K562 (cell line): ENCODE measurements around the gene HIPK2. TPM values are rescaled to one million over a fixed set of nuclear protein-coding genes. Genes with fewer than 3 reads are reported as not detected.

Source experiments
- ATAC-seq: fragments of 200-7000 bp; cut with Tn5 transposase; 3 replicates; pipeline ENCODE4 v1.9.1; 2020; ENCODE audit warnings: moderate library complexity
- BruUV-seq: library from RNA; stranded (reverse); fragments of 400-500 nt; replicated peaks from 2 replicates; lab custom pipeline; 2021; lab: Mats Ljungman, UMichigan
- CTCF ChIA-PET: fragments of 300-600 bp; formaldehyde crosslinking; extraction: SDS; loops from one replicate; lab custom pipeline; 2021; ENCODE audit warnings: low intra/inter-chr PET ratio; lab: Yijun Ruan, JAX
- POLR2A ChIA-PET: fragments of 300-600, 350-650 bp; sonication (Branson Sonifier 250); formaldehyde crosslinking; extraction: SDS; loops from one replicate; lab custom pipeline; 2021; ENCODE audit warnings: antibody characterized with exemption, inconsistent platforms; lab: Yijun Ruan, JAX
- DNase-seq, 4 experiments: peaks; one replicate each; pipeline versions ENCODE4 v3.0.0 to v3.0.0-alpha.2; 2011 to 2018; ENCODE audit warnings: low spot score in 3 of 4, mixed read lengths in 3 of 4; ENCODE audit errors: extremely low read depth in 1 of 4
- FAIRE-seq: peaks from 2 replicates; lab custom pipeline; 2011; peaks lifted over from hg19 to GRCh38; lab: Jason Lieb, UNC
- H2AFZ ChIP-seq: 2 replicates; pipeline ENCODE4 v1.6.0; 2011; ENCODE audit warnings: low read depth, low read length, control low read depth, inconsistent platforms
- H3K27ac ChIP-seq: fragments of 200-600 bp; 3 replicates; pipeline ENCODE4 v1.8.0; 2011; ENCODE audit warnings: low read depth, mild to moderate bottlenecking, control low read depth, inconsistent platforms, low read length, moderate library complexity, mixed read lengths; ENCODE audit errors: extremely low read depth
- H3K27me3 ChIP-seq, 2 experiments: fragments of 300-600 bp in 1 of 2; 2 replicates in 1 of 2; 3 replicates in 1 of 2; pipeline versions ENCODE4 v1.6.0 to v1.8.0; 2011; ENCODE audit warnings: inconsistent platforms in 2 of 2, low read length in 2 of 2, mild to moderate bottlenecking in 1 of 2, mixed read lengths in 1 of 2, moderate library complexity in 1 of 2; ENCODE audit not compliant: control insufficient read depth in 2 of 2, insufficient read depth in 2 of 2
- H3K36me3 ChIP-seq: fragments of 300-600 bp; 3 replicates; pipeline ENCODE4 v1.8.0; 2011; ENCODE audit warnings: mild to moderate bottlenecking, low read length, inconsistent platforms; ENCODE audit not compliant: control insufficient read depth, insufficient read depth
- H3K4me1 ChIP-seq, 2 experiments: fragments of 200-600 bp in 1 of 2; replicated peaks in 1 of 2; 2 replicates in 1 of 2; 3 replicates in 1 of 2; pipeline versions ENCODE4 v1.5.1 to v1.8.0; 2011; ENCODE audit warnings: inconsistent platforms in 2 of 2, low read length in 2 of 2, mild to moderate bottlenecking in 1 of 2, mixed read lengths in 1 of 2, moderate library complexity in 1 of 2; ENCODE audit not compliant: control insufficient read depth in 2 of 2, insufficient read depth in 2 of 2
- H3K4me2 ChIP-seq: 2 replicates; pipeline ENCODE4 v1.6.1; 2011; ENCODE audit warnings: low read length, control low read depth, inconsistent platforms, mixed read lengths; ENCODE audit not compliant: insufficient read depth
- H3K4me3 ChIP-seq: fragments of 200-600 bp; sonication (generic), shearing (Covaris generic); 2 replicates; pipeline ENCODE4 v1.5.1; 2016; ENCODE audit warnings: control low read depth, inconsistent platforms
- H3K79me2 ChIP-seq: fragments of 200-600 bp; 3 replicates; pipeline ENCODE4 v1.8.0; 2011; ENCODE audit warnings: low read length, inconsistent platforms; ENCODE audit not compliant: control insufficient read depth, insufficient read depth
- H3K9ac ChIP-seq, 2 experiments: 2 replicates each; pipeline versions ENCODE4 v1.6.0 to v1.6.1; 2011; ENCODE audit warnings: low read depth in 2 of 2, low read length in 2 of 2, control low read depth in 1 of 2, inconsistent platforms in 1 of 2, mild to moderate bottlenecking in 1 of 2, mixed read lengths in 1 of 2; ENCODE audit not compliant: insufficient read depth in 1 of 2
- H3K9me1 ChIP-seq: one replicate; pipeline ENCODE4 v1.6.0; 2011; ENCODE audit warnings: inconsistent platforms, mild to moderate bottlenecking, low read length, moderate library complexity; ENCODE audit not compliant: control insufficient read depth, insufficient read depth
- H3K9me3 ChIP-seq: replicated peaks from 2 replicates; pipeline ENCODE4 v1.5.1; 2011; ENCODE audit warnings: low read depth, low read length, inconsistent platforms; ENCODE audit not compliant: control insufficient read depth, insufficient read depth
- H4K20me1 ChIP-seq: replicated peaks from 2 replicates; pipeline ENCODE4 v1.6.1; 2011; ENCODE audit warnings: low read length, inconsistent platforms, mixed read lengths; ENCODE audit not compliant: control insufficient read depth, insufficient read depth
- RBFOX2 ChIP-seq: fragments of 200-400 bp; formaldehyde crosslinking; IDR thresholded peaks from 2 replicates; pipeline ENCODE4 v1.6.1; 2017; ENCODE audit warnings: low read depth, mild to moderate bottlenecking, low read length, moderate library complexity
- SPI1 ChIP-seq: IDR thresholded peaks from 2 replicates; pipeline ENCODE4 v1.6.1; 2011; ENCODE audit warnings: low read depth, low read length, control low read depth, borderline replicate concordance
- ZNF311 ChIP-seq: fragments of 250-450 bp; sonication (Bioruptor Pico); IDR thresholded peaks from 2 replicates; pipeline ENCODE4 v1.4.0; 2020; ENCODE audit warnings: mild to moderate bottlenecking, moderate library complexity
- ZNF316 ChIP-seq: fragments of 450-650 bp; IDR thresholded peaks from 2 replicates; pipeline ENCODE4 v1.6.1; 2016
- ZSCAN32 ChIP-seq: fragments of 450-650 bp; formaldehyde crosslinking; IDR thresholded peaks from 2 replicates; pipeline ENCODE4 v1.4.0; 2020; ENCODE audit warnings: mild to moderate bottlenecking, moderate library complexity
- WGBS: fragments of 100-300 bp; shearing (Covaris generic); methylation state at CpG from one replicate; pipeline ENCODE4 v1.1.6; 2016; ENCODE audit warnings: low coverage, mixed read lengths; ENCODE audit not compliant: insufficient coverage; ENCODE audit errors: missing lambda C conversion rate; 5-methylcytosine and 5-hydroxymethylcytosine counted together
- in situ Hi-C: fragments of 300-500 bp; cut with MboI; formaldehyde crosslinking; loops from 4 replicates; pipeline ENCODE4 v1.15.0; 2018; ENCODE audit warnings: inconsistent platforms, mixed read lengths
- intact Hi-C: fragments of 100-400 bp; cut with micrococcal nuclease; formaldehyde crosslinking; loops from 2 replicates; pipeline ENCODE4 v1.14.2; 2022
- polyA plus RNA-seq, 8 experiments: library from polyadenylated mRNA; depleted of rRNA in 4 of 8; stranded (reverse) in 5 of 8; unstranded in 3 of 8; fragments of >200 nt; fragmentation: Nextera tagmentation in 2 of 8; fragmentation: Illumina TruSeq in 1 of 8; extraction: Ambion mirVana in 2 of 8; extraction: Trizol in 1 of 8; gene quantifications; 2 replicates each; pipeline versions ENCODE4 v1.2.1 to v1.2.3, GENCODE V29; 2011 to 2014; ENCODE audit warnings: inconsistent platforms in 1 of 8, missing spikeins in 1 of 8
- total RNA-seq, 7 experiments: library from RNA; depleted of rRNA in 6 of 7; stranded (reverse); fragments of >200 nt in 6 of 7; fragmentation: Illumina TruSeq in 2 of 7; extraction: Trizol in 2 of 7; gene quantifications; 2 replicates each; pipeline versions ENCODE4 v1.2.1 to v1.2.3, GENCODE V29; 2011 to 2021; ENCODE audit warnings: low replicate concordance in 1 of 7
- TF ChIP-seq, protein P1 (sequence below), 2 experiments: IDR thresholded peaks in 1 of 2; conservative IDR thresholded peaks in 1 of 2; 2 replicates each; pipeline ENCODE4 v1.6.1; 2016; ENCODE audit warnings: low read depth in 2 of 2, mild to moderate bottlenecking in 1 of 2, missing compliant biosample characterization in 1 of 2, missing genetic modification characterization in 1 of 2, moderate library complexity in 1 of 2
- TF ChIP-seq, protein P2 (sequence below): fragments of 450-650 bp; formaldehyde crosslinking; IDR thresholded peaks from 2 replicates; pipeline ENCODE4 v1.4.0; 2022; ENCODE audit warnings: mild to moderate bottlenecking, moderate library complexity
- TF ChIP-seq, protein P3 (sequence below): fragments of 450-650 bp; IDR thresholded peaks from 2 replicates; pipeline ENCODE4 v1.6.1; 2016; ENCODE audit warnings: missing biosample characterization, missing genetic modification characterization
- TF ChIP-seq, protein P4 (sequence below): sonication (generic); formaldehyde crosslinking; IDR thresholded peaks from 2 replicates; pipeline ENCODE4 v1.8.0; 2022; ENCODE audit warnings: mild to moderate bottlenecking, missing genetic modification reagents

HIPK2 gene
- total and polyA plus RNA-seq, 9 of the 15 experiments (the other 6 are each of a cell fraction or from before 2014, with no cell fraction given): 0.69 to 19.8 (median 5.1) TPM

DNA sequence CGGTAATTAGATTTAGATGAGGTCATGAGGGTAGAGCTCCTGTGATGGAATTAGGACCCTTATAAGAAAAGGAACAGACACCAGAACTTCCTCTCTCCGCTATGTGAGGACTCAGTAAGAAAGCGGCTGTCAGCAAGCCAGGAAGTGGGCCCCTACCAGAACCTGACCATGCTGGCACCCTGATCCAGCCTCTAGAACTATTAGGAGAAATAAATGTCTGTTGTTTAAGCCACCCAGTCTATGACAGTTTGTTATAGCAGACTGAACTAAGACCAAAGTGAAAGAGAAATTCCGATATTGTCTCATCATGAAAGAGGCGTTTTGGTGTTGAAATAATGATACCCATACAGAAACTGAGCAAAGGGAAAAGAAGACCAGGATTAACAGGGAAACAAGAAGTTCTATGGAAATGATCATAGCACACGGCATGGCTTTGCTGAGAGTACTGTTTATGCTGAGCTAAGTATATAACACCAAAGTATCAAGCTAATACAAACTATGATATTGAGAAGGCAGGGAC, 245.1 kb downstream of the HIPK2 start:
- Histone ChIP-seq H3K27ac (no peak overlapping the region), H3K9me3 (no peaks in the 10 kb centered on the region; the same call in 1 of the 2 replicates), H3K27me3 (peaks cover 52 to 56% of the 10 kb centered on the region in 2 experiments), H3K79me2 (no peaks in the 10 kb centered on the region), H3K4me3 (no peak overlapping the region), H3K9ac (no peak overlapping the region), H3K4me1 (no peaks in the 10 kb centered on the region), H3K4me2 (no peak overlapping the region), H3K9me1 (no peaks in the 10 kb centered on the region), H4K20me1 (no peaks in the 10 kb centered on the region), H2AFZ (no peak overlapping the region), H3K36me3 (no peaks in the 10 kb centered on the region)
- in situ Hi-C loops: no loop called here
- BruUV-seq: no TSS peak
- intact Hi-C loops: no loop called here
- TF ChIP-seq SPI1 (0 out of 2 replicates have a peak, but pooled peaks have one; percentile 20), ZNF311 (no peak), ZNF316 (0 out of 2 replicates have a peak, but pooled peaks have one; percentile 33)
- FAIRE-seq (no peak), ATAC-seq (no peak), DNase-seq (no peak)
- ChIA-PET POLR2A (no interaction called here), CTCF (no interaction called here)
- 0% methylated on average over 6 of the region's 6 CpGs for WGBS

DNA sequence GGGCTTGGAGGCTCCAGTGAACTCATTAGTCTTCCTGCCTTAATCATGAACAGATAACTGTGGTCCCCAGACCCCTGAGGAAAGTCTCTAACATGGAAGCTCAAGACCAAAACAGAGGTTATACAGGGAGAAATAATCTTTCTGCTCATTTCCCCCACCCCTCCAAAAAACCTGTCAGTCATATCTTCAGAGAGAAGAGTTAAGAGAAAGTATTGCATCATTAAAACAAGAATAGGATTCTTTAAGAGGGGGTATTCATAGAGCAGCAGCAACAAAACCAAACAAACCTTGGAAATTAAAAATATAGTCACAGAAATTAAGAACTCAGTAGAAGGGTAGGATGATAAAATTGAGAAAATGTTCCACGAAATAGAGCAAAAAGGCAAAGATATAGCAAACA, 246.7 kb downstream of the HIPK2 start:
- intact Hi-C loops (no loop called here), in situ Hi-C loops (no loop called here)
- H2AFZ ChIP-seq: no peak overlapping the region
- no peak overlapping the region for H3K4me2 ChIP-seq
- no peaks in the 10 kb centered on the region for H4K20me1 ChIP-seq
- FAIRE-seq: no peak
- no TSS peak for BruUV-seq
- no peak overlapping the region for H3K27ac ChIP-seq
- WGBS: 0% methylated on average over 1 of the region's 1 CpG
- H3K27me3 ChIP-seq: peaks cover 45 to 56% of the 10 kb centered on the region in 2 experiments
- ChIA-PET POLR2A (no interaction called here), CTCF (no interaction called here)
- ATAC-seq: no peak
- H3K4me1 ChIP-seq: no peaks in the 10 kb centered on the region
- H3K9me1 ChIP-seq: no peaks in the 10 kb centered on the region
- no peak overlapping the region for H3K4me3 ChIP-seq
- no peaks in the 10 kb centered on the region for H3K36me3 ChIP-seq
- DNase-seq: no peak
- H3K9me3 ChIP-seq: no peaks in the 10 kb centered on the region; the same call in 1 of the 2 replicates
- H3K79me2 ChIP-seq: no peaks in the 10 kb centered on the region
- no peak overlapping the region for H3K9ac ChIP-seq
- no peak for TF ChIP-seq RBFOX2
- peak; percentile 67; the same call in 1 of the 2 replicates for TF ChIP-seq ZSCAN32
- TF ChIP-seq, protein P1, sequence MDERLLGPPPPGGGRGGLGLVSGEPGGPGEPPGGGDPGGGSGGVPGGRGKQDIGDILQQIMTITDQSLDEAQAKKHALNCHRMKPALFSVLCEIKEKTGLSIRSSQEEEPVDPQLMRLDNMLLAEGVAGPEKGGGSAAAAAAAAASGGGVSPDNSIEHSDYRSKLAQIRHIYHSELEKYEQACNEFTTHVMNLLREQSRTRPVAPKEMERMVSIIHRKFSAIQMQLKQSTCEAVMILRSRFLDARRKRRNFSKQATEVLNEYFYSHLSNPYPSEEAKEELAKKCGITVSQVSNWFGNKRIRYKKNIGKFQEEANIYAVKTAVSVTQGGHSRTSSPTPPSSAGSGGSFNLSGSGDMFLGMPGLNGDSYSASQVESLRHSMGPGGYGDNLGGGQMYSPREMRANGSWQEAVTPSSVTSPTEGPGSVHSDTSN (CRISPR knock-in tag; IDR thresholded peaks at IDR 0.05; ENCODE audit: low read depth): no peak
- TF ChIP-seq, protein P1 (tag; conservative IDR thresholded peaks at IDR 0.05; ENCODE audit: low read depth): peak; percentile 29; the same call in 1 of the 2 replicates
- TF ChIP-seq, protein P2, sequence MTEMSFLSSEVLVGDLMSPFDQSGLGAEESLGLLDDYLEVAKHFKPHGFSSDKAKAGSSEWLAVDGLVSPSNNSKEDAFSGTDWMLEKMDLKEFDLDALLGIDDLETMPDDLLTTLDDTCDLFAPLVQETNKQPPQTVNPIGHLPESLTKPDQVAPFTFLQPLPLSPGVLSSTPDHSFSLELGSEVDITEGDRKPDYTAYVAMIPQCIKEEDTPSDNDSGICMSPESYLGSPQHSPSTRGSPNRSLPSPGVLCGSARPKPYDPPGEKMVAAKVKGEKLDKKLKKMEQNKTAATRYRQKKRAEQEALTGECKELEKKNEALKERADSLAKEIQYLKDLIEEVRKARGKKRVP (CRISPR knock-in tag): peak; percentile 54; the same call in 1 of the 2 replicates
- TF ChIP-seq, protein P3, sequence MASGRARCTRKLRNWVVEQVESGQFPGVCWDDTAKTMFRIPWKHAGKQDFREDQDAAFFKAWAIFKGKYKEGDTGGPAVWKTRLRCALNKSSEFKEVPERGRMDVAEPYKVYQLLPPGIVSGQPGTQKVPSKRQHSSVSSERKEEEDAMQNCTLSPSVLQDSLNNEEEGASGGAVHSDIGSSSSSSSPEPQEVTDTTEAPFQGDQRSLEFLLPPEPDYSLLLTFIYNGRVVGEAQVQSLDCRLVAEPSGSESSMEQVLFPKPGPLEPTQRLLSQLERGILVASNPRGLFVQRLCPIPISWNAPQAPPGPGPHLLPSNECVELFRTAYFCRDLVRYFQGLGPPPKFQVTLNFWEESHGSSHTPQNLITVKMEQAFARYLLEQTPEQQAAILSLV (tag): peak; percentile 48; the same call in 1 of the 2 replicates
- TF ChIP-seq, protein P4, sequence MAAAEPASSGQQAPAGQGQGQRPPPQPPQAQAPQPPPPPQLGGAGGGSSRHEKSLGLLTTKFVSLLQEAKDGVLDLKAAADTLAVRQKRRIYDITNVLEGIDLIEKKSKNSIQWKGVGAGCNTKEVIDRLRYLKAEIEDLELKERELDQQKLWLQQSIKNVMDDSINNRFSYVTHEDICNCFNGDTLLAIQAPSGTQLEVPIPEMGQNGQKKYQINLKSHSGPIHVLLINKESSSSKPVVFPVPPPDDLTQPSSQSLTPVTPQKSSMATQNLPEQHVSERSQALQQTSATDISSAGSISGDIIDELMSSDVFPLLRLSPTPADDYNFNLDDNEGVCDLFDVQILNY: no peak
